GM23248 (cell line): Measurements from ENCODE around the gene TBC1D2. TPM values are rescaled to one million over a fixed set of nuclear protein-coding genes. Genes with fewer than 3 reads are reported as not detected.

ENCODE experiments used
- DNase-seq: peaks from one replicate; pipeline ENCODE4 v3.0.0-alpha.2; 2015
- H2AFZ ChIP-seq: fragments of 200-600 bp; sonication (generic); 2 replicates; pipeline ENCODE4 v1.6.1; 2016; ENCODE audit warnings: antibody characterized with exemption
- H3F3A ChIP-seq: fragments of 200-600 bp; sonication (generic); 2 replicates; pipeline ENCODE4 v1.6.1; 2016; ENCODE audit warnings: mild to moderate bottlenecking, antibody characterized with exemption, mixed run types; ENCODE audit not compliant: insufficient read depth
- H3K27ac ChIP-seq: fragments of 200-600 bp; sonication (generic); 2 replicates; pipeline ENCODE4 v1.5.1; 2016; ENCODE audit warnings: mild to moderate bottlenecking
- H3K27me3 ChIP-seq: fragments of 200-600 bp; sonication (generic); replicated peaks from 2 replicates; pipeline ENCODE4 v1.6.1; 2016; ENCODE audit warnings: mild to moderate bottlenecking; ENCODE audit not compliant: insufficient read depth
- H3K36me3 ChIP-seq: fragments of 200-600 bp; sonication (generic); 2 replicates; pipeline ENCODE4 v1.6.1; 2016; ENCODE audit warnings: low read depth, mild to moderate bottlenecking
- H3K4me1 ChIP-seq: fragments of 200-600 bp; sonication (generic); 2 replicates; pipeline ENCODE4 v1.6.1; 2016; ENCODE audit warnings: mild to moderate bottlenecking; ENCODE audit not compliant: insufficient read depth
- H3K4me2 ChIP-seq: fragments of 200-600 bp; sonication (generic); one replicate; pipeline ENCODE4 v1.6.1; 2016; ENCODE audit warnings: mild to moderate bottlenecking; ENCODE audit not compliant: unreplicated experiment
- H3K4me3 ChIP-seq: fragments of 200-600 bp; sonication (generic); 2 replicates; pipeline ENCODE4 v1.5.1; 2016; ENCODE audit warnings: mild to moderate bottlenecking
- H3K79me2 ChIP-seq: fragments of 200-600 bp; sonication (generic); 2 replicates; pipeline ENCODE4 v1.6.1; 2016; ENCODE audit warnings: mild to moderate bottlenecking; ENCODE audit not compliant: insufficient read depth
- H3K9ac ChIP-seq: fragments of 200-600 bp; sonication (generic); 2 replicates; pipeline ENCODE4 v1.6.1; 2016; ENCODE audit warnings: mild to moderate bottlenecking
- H3K9me2 ChIP-seq: fragments of 200-600 bp; sonication (generic); 2 replicates; pipeline ENCODE4 v1.6.1; 2016; ENCODE audit warnings: mixed run types, mild to moderate bottlenecking, moderate library complexity; ENCODE audit not compliant: insufficient read depth
- H3K9me3 ChIP-seq: fragments of 200-600 bp; sonication (generic); one replicate; pipeline ENCODE4 v1.6.1; 2017; ENCODE audit warnings: low read depth
- H4K20me1 ChIP-seq: fragments of 200-600 bp; sonication (generic); 2 replicates; pipeline ENCODE4 v1.6.0; 2016; ENCODE audit not compliant: insufficient read depth
- EZH2 ChIP-seq: fragments of 200-600 bp; sonication (generic); IDR thresholded peaks from 2 replicates; pipeline ENCODE4 v1.6.1; 2018; ENCODE audit warnings: antibody characterized with exemption, mild to moderate bottlenecking; ENCODE audit not compliant: insufficient read depth, poor library complexity, severe bottlenecking
- EZH2phosphoT487 ChIP-seq: fragments of 200-600 bp; sonication (generic); IDR thresholded peaks from 2 replicates; pipeline ENCODE4 v1.6.1; 2018; ENCODE audit warnings: antibody characterized with exemption, moderate library complexity, mild to moderate bottlenecking, low read depth; ENCODE audit not compliant: insufficient read depth
- WGBS, 2 experiments: methylation state at CpG; one replicate each; pipeline ENCODE4 v1.1.6; 2015 to 2017; ENCODE audit warnings: low lambda C conversion rate in 2 of 2, low coverage in 1 of 2; ENCODE audit errors: missing lambda C conversion rate in 2 of 2; 5-methylcytosine and 5-hydroxymethylcytosine counted together
- in situ Hi-C: fragments of 300-500 bp; cut with MboI; formaldehyde crosslinking; loops from 2 replicates; pipeline ENCODE4 v1.15.0; 2020
- polyA plus RNA-seq: library from polyadenylated mRNA; unstranded; fragments of >200 nt; fragmentation: Nextera tagmentation; extraction: Ambion mirVana; gene quantifications from 2 replicates; pipeline ENCODE4 v1.2.1, GENCODE V29; 2016
- total RNA-seq: library from RNA; depleted of rRNA; stranded (reverse); fragments of >200 nt; shearing (Covaris generic); gene quantifications from 2 replicates; pipeline ENCODE4 v1.2.3, GENCODE V29; 2014

Gene TBC1D2
- total and polyA plus RNA-seq, 2 experiments from 2014 or later, result 58.4 to 58.9 TPM

DNA sequence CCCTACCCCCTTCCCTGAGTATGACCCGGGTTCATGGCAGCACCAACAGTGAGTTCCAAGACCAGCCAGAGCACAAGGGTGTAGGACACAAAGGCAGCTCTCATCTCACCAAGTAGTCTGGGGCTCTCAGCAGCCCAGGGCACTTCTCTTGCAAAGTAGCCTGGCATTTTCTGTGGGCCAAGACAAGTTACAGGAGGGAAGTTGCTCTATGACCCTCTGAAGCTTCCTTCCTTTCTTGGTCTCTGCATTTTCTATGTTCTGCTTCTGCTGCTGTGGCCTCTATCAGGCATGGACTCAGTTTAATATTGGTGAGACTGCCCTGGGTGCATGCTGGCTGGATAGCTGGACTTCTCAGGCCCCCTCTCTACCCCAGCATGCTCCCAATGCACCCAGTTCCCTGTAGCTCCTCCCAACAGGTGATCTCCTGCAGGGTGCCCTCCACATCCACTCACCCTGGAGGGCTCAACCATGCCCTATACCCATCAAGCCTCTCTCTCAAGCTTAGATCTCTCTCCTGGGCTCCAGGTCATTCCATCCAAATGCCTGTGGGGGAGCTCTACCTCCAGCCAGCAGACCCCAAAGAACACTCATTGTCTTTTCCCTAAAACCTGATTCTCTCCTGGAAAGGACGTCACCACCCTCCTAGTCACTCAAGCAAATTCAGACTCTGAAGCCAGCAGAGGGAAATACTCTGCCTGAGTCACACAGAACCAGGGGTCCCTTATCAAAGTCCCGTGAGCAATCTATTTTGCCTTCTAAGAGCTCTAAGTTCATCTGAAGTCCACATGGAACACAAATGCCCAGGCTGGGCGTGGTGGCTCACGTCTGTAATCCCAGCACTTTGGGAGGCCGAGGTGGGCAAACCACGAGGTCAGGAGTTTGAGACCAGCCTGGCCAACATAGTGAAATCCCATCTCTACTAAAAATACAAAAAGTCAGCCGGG, 13.8 kb downstream of the TBC1D2 start:
- Histone ChIP-seq H3K27me3 (no peaks in the 10 kb centered on the region), H3K9ac (no peak overlapping the region), H3K27ac (no peak overlapping the region), H3K4me1 (no peaks in the 10 kb centered on the region), H3K9me2 (no peaks in the 10 kb centered on the region), H2AFZ (no peak overlapping the region), H3K9me3 (no peaks in the 10 kb centered on the region), H3K4me3 (no peak overlapping the region), H3K36me3 (peaks cover 41% of the 10 kb centered on the region; the same call in 1 of the 2 replicates), H4K20me1 (no peaks in the 10 kb centered on the region), H3F3A (no peaks in the 10 kb centered on the region), H3K79me2 (peaks cover 88% of the 10 kb centered on the region), H3K4me2 (no peak overlapping the region)
- TF ChIP-seq EZH2 (no peak), EZH2phosphoT487 (no peak)
- DNase-seq, result no peak
- WGBS, 2 experiments, result 87 to 88% methylated on average over 8 of the region's 8 CpGs
- in situ Hi-C loops, result no loop called here

DNA sequence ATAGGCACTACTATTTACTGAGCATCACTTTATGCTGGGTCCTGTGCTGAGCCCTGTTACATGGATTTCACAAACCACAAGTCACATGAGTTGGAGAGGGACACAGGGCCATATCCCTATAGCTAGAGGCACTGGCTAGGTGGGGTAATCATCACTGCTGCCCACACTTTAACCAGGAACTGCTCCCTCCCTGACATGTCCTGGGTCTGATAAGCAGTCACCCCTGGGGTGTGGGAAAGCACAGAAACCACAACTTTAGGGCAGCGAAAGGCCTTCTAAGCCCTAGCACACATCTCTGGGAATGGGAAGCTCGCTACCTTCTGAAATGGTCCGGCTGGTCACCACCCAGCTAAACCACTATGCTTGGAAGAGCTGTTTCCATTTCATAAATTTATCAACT, 15.0 kb downstream of the TBC1D2 start:
- TF ChIP-seq EZH2 (no peak), EZH2phosphoT487 (no peak)
- H3K9ac ChIP-seq, result no peak overlapping the region
- no peaks in the 10 kb centered on the region for H3F3A ChIP-seq
- peaks cover 86% of the 10 kb centered on the region for H3K79me2 ChIP-seq
- 95 to 96% methylated on average over 3 of the region's 3 CpGs for WGBS, 2 experiments
- H3K9me2 ChIP-seq, result no peaks in the 10 kb centered on the region
- no peak for DNase-seq
- H3K36me3 ChIP-seq, result peaks cover 50% of the 10 kb centered on the region; the same call in 1 of the 2 replicates
- H4K20me1 ChIP-seq, result no peaks in the 10 kb centered on the region
- H3K4me3 ChIP-seq, result no peak overlapping the region
- in situ Hi-C loops, result no loop called here
- no peaks in the 10 kb centered on the region for H3K9me3 ChIP-seq
- no peaks in the 10 kb centered on the region for H3K4me1 ChIP-seq
- H2AFZ ChIP-seq, result no peak overlapping the region
- no peak overlapping the region for H3K4me2 ChIP-seq
- no peaks in the 10 kb centered on the region for H3K27me3 ChIP-seq
- H3K27ac ChIP-seq, result no peak overlapping the region

DNA sequence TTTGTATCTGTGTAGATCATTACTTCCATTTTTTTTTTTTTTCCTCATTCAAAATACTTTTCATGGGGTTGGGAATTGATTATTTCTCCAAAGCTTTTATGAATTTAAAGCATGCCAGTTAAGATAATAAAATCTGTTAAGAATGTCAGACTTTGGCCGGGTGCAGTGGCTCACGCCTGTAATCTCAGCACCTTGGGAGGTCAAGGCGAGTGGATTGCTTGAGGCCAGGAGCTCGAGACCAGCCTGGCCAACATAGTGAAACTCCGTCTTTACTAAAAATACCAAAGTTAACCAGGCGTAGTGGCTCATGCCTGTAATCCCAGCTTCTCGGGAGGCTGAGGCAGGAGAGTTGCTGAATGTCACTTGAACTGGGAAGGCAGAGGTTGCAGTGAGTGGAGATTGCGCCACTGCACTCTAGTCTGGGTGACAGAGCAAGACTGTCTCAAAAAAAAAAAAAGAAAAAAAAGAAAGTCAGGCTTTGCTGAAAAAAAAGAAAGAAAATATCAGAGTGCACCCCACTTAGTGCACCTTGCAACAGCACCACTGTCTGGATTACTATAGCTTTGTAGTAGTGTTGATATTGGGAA, 18.5 kb downstream of the TBC1D2 start:
- 96 to 98% methylated on average over 8 of the region's 8 CpGs for WGBS, 2 experiments

DNA sequence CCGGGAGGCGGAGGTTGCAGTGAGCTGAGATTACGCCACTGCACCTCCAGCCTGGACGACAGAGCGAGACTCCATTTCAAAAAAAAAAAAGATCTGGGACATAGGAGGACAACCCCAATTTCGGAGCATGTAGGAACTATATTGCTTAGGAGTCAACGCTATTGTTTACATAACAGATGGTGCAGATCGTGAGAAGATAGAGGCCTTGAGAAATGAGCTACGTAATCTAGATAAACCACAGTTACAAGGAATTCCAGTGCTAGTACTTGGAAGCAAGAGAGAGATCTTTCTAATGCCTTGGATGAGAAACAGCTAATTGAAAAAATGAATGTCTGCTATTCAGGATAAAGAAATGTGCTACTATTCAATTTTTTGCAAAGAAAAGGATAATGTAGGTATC, 20.3 kb downstream of the TBC1D2 start:
- TF ChIP-seq EZH2phosphoT487 (no peak), EZH2 (no peak)
- DNase-seq, result no peak
- peaks cover 67% of the 10 kb centered on the region for H3K36me3 ChIP-seq

More for the DNA sequence above, 18.5 kb downstream of the TBC1D2 start:
- no peaks in the 10 kb centered on the region for H3K9me2 ChIP-seq
- H4K20me1 ChIP-seq, result no peaks in the 10 kb centered on the region
- in situ Hi-C loops, result no loop called here
- H3K4me1 ChIP-seq, result peaks cover 8% of the 10 kb centered on the region
- H3K36me3 ChIP-seq, result peaks cover 68% of the 10 kb centered on the region; the same call in 1 of the 2 replicates
- no peak overlapping the region for H3K4me3 ChIP-seq
- no peak overlapping the region for H3K27ac ChIP-seq
- H2AFZ ChIP-seq, result no peak overlapping the region
- no peak for DNase-seq
- H3K27me3 ChIP-seq, result no peaks in the 10 kb centered on the region
- H3K79me2 ChIP-seq, result peaks cover 68% of the 10 kb centered on the region
- H3K9me3 ChIP-seq, result no peaks in the 10 kb centered on the region
- H3K4me2 ChIP-seq, result no peak overlapping the region
- H3K9ac ChIP-seq, result no peak overlapping the region
- TF ChIP-seq EZH2, result no peak
- H3F3A ChIP-seq, result peaks cover 24% of the 10 kb centered on the region

More for the DNA sequence above, 20.3 kb downstream of the TBC1D2 start:
- Histone ChIP-seq H3K4me3 (no peak overlapping the region), H3K9me2 (no peaks in the 10 kb centered on the region), H3K9me3 (no peaks in the 10 kb centered on the region), H3K27ac (no peak overlapping the region), H3K27me3 (no peaks in the 10 kb centered on the region), H2AFZ (no peak overlapping the region), H4K20me1 (no peaks in the 10 kb centered on the region), H3F3A (peaks cover 24% of the 10 kb centered on the region), H3K4me2 (no peak overlapping the region), H3K79me2 (peaks cover 50% of the 10 kb centered on the region), H3K4me1 (peaks cover 17% of the 10 kb centered on the region), H3K9ac (no peak overlapping the region)
- in situ Hi-C loops, result no loop called here
- WGBS, 2 experiments, result 81 to 86% methylated on average over 9 of the region's 9 CpGs
